ELR (cell line): ENCODE results near the gene PLCB1.
A peak's percentile ranks its signal among the peaks of the same experiment; 100 is the strongest.

ENCODE experiments used
- DNase-seq: peaks from one replicate; pipeline ENCODE4 v3.0.0-alpha.2; 2015; ENCODE audit warnings: low read depth

Gene PLCB1

GRCh38 chr20:8661229-8661952 is 529.3 kb downstream of the PLCB1 start:
- DNase-seq, result no peak

- no peak for DNase-seq
Observed at GRCh38 chr20:8662433-8662954, 530.4 kb downstream of the PLCB1 start.

- DNase-seq, result no peak
Observed at GRCh38 chr20:8663424-8663823, 531.4 kb downstream of the PLCB1 start.

GRCh38 chr20:8664778-8665177 is 532.7 kb downstream of the PLCB1 start:
- peak; percentile 35 for DNase-seq

GRCh38 chr20:8667306-8667705 is 535.2 kb downstream of the PLCB1 start:
- DNase-seq, result no peak

GRCh38 chr20:8670207-8670892 is 538.3 kb downstream of the PLCB1 start:
- DNase-seq, result no peak

- DNase-seq, result no peak
Observed at GRCh38 chr20:8670893-8671215, 538.8 kb downstream of the PLCB1 start.

- no peak for DNase-seq
Observed at GRCh38 chr20:8671370-8671961, 539.4 kb downstream of the PLCB1 start.

GRCh38 chr20:8673116-8673515 is 541.0 kb downstream of the PLCB1 start:
- DNase-seq, result no peak

- DNase-seq, result no peak
Observed at GRCh38 chr20:8675896-8676295, 543.8 kb downstream of the PLCB1 start.

- DNase-seq, result peak; percentile 17
Observed at GRCh38 chr20:8678098-8678776, 546.2 kb downstream of the PLCB1 start.

GRCh38 chr20:8689337-8689736 is 557.3 kb downstream of the PLCB1 start:
- no peak for DNase-seq

GRCh38 chr20:8690074-8690473 is 558.0 kb downstream of the PLCB1 start:
- no peak for DNase-seq

GRCh38 chr20:8693709-8694108 is 561.6 kb downstream of the PLCB1 start:
- DNase-seq, result peak; percentile 87

GRCh38 chr20:8700756-8701155 is 568.7 kb downstream of the PLCB1 start:
- DNase-seq, result no peak

GRCh38 chr20:8706961-8707700 is 575.1 kb downstream of the PLCB1 start:
- DNase-seq, result no peak

- no peak for DNase-seq
Observed at GRCh38 chr20:8709627-8710026, 577.6 kb downstream of the PLCB1 start.

- DNase-seq, result no peak
Observed at GRCh38 chr20:8711501-8711900, 579.4 kb downstream of the PLCB1 start.

GRCh38 chr20:8714206-8714605 is 582.1 kb downstream of the PLCB1 start:
- DNase-seq, result no peak

- DNase-seq, result no peak
Observed at GRCh38 chr20:8718279-8718678, 586.2 kb downstream of the PLCB1 start.

- DNase-seq, result no peak
Observed at GRCh38 chr20:8720089-8720488, 588.0 kb downstream of the PLCB1 start.

- peak; percentile 69 for DNase-seq
Observed at GRCh38 chr20:8721098-8721497, 589.0 kb downstream of the PLCB1 start.
